GM12878 (cell line): ENCODE measurements around the gene SLC26A8. TPM values are rescaled to one million over a fixed set of nuclear protein-coding genes. Genes with fewer than 3 reads are reported as not detected.

ENCODE experiments used
- ASH2L ChIP-seq: fragments of 300-600, 200-600 bp; sonication (generic); IDR thresholded peaks from 2 replicates; pipeline ENCODE4 v1.6.1; 2017; ENCODE audit warnings: low read depth, mild to moderate bottlenecking, borderline replicate concordance
- BHLHE40 ChIP-seq, 2 experiments: fragments of 450-650 bp in 1 of 2; IDR thresholded peaks; 2 replicates each; pipeline ENCODE4 v1.6.1; 2011 to 2017; ENCODE audit warnings: low read depth in 2 of 2, borderline replicate concordance in 1 of 2, improper control_type of control experiment in 1 of 2, low read length in 1 of 2, mild to moderate bottlenecking in 1 of 2
- EGR1 ChIP-seq, 2 experiments: IDR thresholded peaks; 1 replicate in 1 of 2; 2 replicates in 1 of 2; pipeline ENCODE4 v1.6.1; 2011 to 2012; ENCODE audit warnings: low read depth in 2 of 2, low read length in 2 of 2, borderline replicate concordance in 1 of 2, mild to moderate bottlenecking in 1 of 2, moderate library complexity in 1 of 2
- EZH2 ChIP-seq: IDR thresholded peaks from 2 replicates; pipeline ENCODE4 v1.6.1; 2012; ENCODE audit warnings: low read depth, mild to moderate bottlenecking, control low read depth, inconsistent platforms, low read length, borderline replicate concordance; ENCODE audit not compliant: control insufficient read depth
- GATAD2B ChIP-seq: fragments of 450-650 bp; conservative IDR thresholded peaks from 2 replicates; pipeline ENCODE4 v1.6.1; 2017; ENCODE audit warnings: low read depth, mild to moderate bottlenecking, moderate library complexity
- HCFC1 ChIP-seq: fragments of 150-350 bp; IDR thresholded peaks from 2 replicates; pipeline ENCODE4 v1.6.1; 2014; ENCODE audit warnings: low read length
- HSF1 ChIP-seq: fragments of 150-350 bp; IDR thresholded peaks from 2 replicates; pipeline ENCODE4 v1.6.1; 2014; ENCODE audit warnings: mild to moderate bottlenecking, low read depth, low read length
- IKZF1 ChIP-seq: fragments of 450-650 bp; conservative IDR thresholded peaks from 2 replicates; pipeline ENCODE4 v1.6.1; 2017; ENCODE audit warnings: antibody characterized with exemption, mild to moderate bottlenecking
- NR2C2 ChIP-seq: IDR thresholded peaks from 2 replicates; pipeline ENCODE4 v1.6.1; 2011; ENCODE audit warnings: borderline replicate concordance, low read depth; ENCODE audit not compliant: control insufficient read depth, insufficient read length
- POLR2A ChIP-seq: IDR thresholded peaks from 2 replicates; pipeline ENCODE4 v1.6.1; 2011; ENCODE audit warnings: low read depth, mild to moderate bottlenecking, low read length
- TCF12 ChIP-seq: IDR thresholded peaks from 2 replicates; pipeline ENCODE4 v1.6.1; 2011; ENCODE audit warnings: low read depth, mild to moderate bottlenecking, low read length
- TCF7 ChIP-seq: IDR thresholded peaks from 2 replicates; pipeline ENCODE4 v1.6.1; 2014; ENCODE audit warnings: antibody characterized with exemption, borderline replicate concordance
- ZBTB33 ChIP-seq: fragments of 450-650 bp; IDR thresholded peaks from 2 replicates; pipeline ENCODE4 v1.6.1; 2017; ENCODE audit warnings: mild to moderate bottlenecking
- ZNF384 ChIP-seq: IDR thresholded peaks from 2 replicates; pipeline ENCODE4 v1.6.1; 2012; ENCODE audit warnings: low read depth, mild to moderate bottlenecking, low read length, improper control_type of control experiment, borderline replicate concordance
- ZZZ3 ChIP-seq: IDR thresholded peaks from 2 replicates; pipeline ENCODE4 v1.6.1; 2011; ENCODE audit warnings: low read depth; ENCODE audit not compliant: control insufficient read depth, insufficient read length
- polyA plus RNA-seq, 11 experiments: library from polyadenylated mRNA; depleted of rRNA in 4 of 11; unstranded in 6 of 11; stranded (reverse) in 5 of 11; fragments of >200 nt; fragmentation: Nextera tagmentation in 4 of 11; fragmentation: Illumina TruSeq in 1 of 11; extraction: Ambion mirVana in 4 of 11; extraction: Trizol in 1 of 11; gene quantifications; 1 replicate in 1 of 11; 2 replicates in 10 of 11; pipeline versions ENCODE4 v1.2.1 to v1.2.3, GENCODE V29; 2011 to 2016; ENCODE audit warnings: inconsistent platforms in 2 of 11, missing spikeins in 2 of 11, low read depth in 1 of 11
- total RNA-seq, 4 experiments: library from RNA; depleted of rRNA in 3 of 4; stranded (reverse); fragments of >200 nt in 3 of 4; fragmentation: Illumina TruSeq in 1 of 4; extraction: Trizol in 1 of 4; gene quantifications; 2 replicates each; pipeline versions ENCODE4 v1.2.1 to v1.2.3, GENCODE V29; 2013 to 2021
- TF ChIP-seq, protein P1 (sequence below): fragments of 450-650 bp; IDR thresholded peaks from 2 replicates; pipeline ENCODE4 v1.6.1; 2018; ENCODE audit warnings: borderline replicate concordance, mild to moderate bottlenecking; ENCODE audit not compliant: partially characterized antibody

Gene SLC26A8
- total and polyA plus RNA-seq, 10 of the 15 experiments (the other 5 are each of a cell fraction or from before 2014, with no cell fraction given) = 0.09 to 0.95 (median 0.27) TPM; not detected in 2

- TF ChIP-seq BHLHE40 (IDR thresholded peaks at IDR 0.05; ENCODE audit: borderline replicate concordance in 1 of 2, low read depth in 2 of 2, low read length in 1 of 2) (no peak), GATAD2B (0 out of 2 replicates have a peak, but pooled peaks have one; percentile 50), IKZF1 (peak; percentile 42; the same call in 1 of the 2 replicates), ZBTB33 (no peak), NR2C2 (no peak), ASH2L (0 out of 2 replicates have a peak, but pooled peaks have one; percentile 41), ZNF384 (no peak), EGR1 (IDR thresholded peaks at IDR 0.05; ENCODE audit: borderline replicate concordance in 1 of 2, low read depth in 2 of 2, low read length in 2 of 2) (no peak), HCFC1 (no peak), TCF12 (no peak), POLR2A (no peak), TCF7 (no peak), HSF1 (no peak), ZZZ3 (no peak), EZH2 (no peak)
- TF ChIP-seq, protein P1, sequence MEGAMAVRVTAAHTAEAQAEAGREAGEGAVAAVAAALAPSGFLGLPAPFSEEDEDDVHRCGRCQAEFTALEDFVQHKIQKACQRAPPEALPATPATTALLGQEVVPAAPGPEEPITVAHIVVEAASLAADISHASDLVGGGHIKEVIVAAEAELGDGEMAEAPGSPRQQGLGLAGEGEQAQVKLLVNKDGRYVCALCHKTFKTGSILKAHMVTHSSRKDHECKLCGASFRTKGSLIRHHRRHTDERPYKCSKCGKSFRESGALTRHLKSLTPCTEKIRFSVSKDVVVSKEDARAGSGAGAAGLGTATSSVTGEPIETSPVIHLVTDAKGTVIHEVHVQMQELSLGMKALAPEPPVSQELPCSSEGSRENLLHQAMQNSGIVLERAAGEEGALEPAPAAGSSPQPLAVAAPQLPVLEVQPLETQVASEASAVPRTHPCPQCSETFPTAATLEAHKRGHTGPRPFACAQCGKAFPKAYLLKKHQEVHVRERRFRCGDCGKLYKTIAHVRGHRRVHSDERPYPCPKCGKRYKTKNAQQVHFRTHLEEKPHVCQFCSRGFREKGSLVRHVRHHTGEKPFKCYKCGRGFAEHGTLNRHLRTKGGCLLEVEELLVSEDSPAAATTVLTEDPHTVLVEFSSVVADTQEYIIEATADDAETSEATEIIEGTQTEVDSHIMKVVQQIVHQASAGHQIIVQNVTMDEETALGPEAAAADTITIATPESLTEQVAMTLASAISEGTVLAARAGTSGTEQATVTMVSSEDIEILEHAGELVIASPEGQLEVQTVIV = no peak
Observed at GRCh38 chr6:36028088-36028876, 3.8 kb upstream of the SLC26A8 start (continued).
